Motor neuron (in vitro differentiated cells): ENCODE data around the gene WHRN. TPM values are rescaled to one million over a fixed set of nuclear protein-coding genes. Genes with fewer than 3 reads are reported as not detected.

Source experiments
- ATAC-seq, 8 experiments: fragments of 200-7000 bp; cut with Tn5 transposase; replicated peaks in 6 of 8; 2 replicates each; pipeline ENCODE4 v1.8.0; 2021; ENCODE audit warnings: mild to moderate bottlenecking in 8 of 8, moderate library complexity in 8 of 8
- H3K27ac ChIP-seq, 2 donors: fragments of 250-450 bp; sonication (Bioruptor Pico); 2 replicates each; pipeline ENCODE4 v1.9.0; 2021; ENCODE audit warnings: antibody characterized with exemption in 2 of 2, mild to moderate bottlenecking in 2 of 2, moderate library complexity in 1 of 2
- H3K4me1 ChIP-seq, 2 donors: fragments of 250-450 bp; sonication (Bioruptor Pico); replicated peaks in 1 of 2; 2 replicates each; pipeline ENCODE4 v1.6.1; 2021; ENCODE audit warnings: antibody characterized with exemption in 2 of 2, mild to moderate bottlenecking in 2 of 2, moderate library complexity in 1 of 2
- H3K4me3 ChIP-seq, 5 donors: fragments of 250-450 bp; sonication (Bioruptor Pico); 2 replicates each; pipeline ENCODE4 v1.9.0; 2021; ENCODE audit warnings: antibody characterized with exemption in 5 of 5, mild to moderate bottlenecking in 5 of 5, moderate library complexity in 4 of 5
- WGBS, 10 experiments: fragments of 450-650 bp; shearing (Covaris generic); methylation state at CpG; one replicate each; pipeline ENCODE4 v1.0.0; 2022; 5-methylcytosine and 5-hydroxymethylcytosine counted together
- in situ Hi-C, 9 experiments: fragments of 400-800 bp; cut with MboI; loops; one replicate each; pipeline ENCODE4 v1.15.0; 2021; ENCODE audit warnings: low sequenced_read_pairs in 9 of 9, low pct_unique_long_range_greater_than_20kb in 2 of 9; ENCODE audit not compliant: unreplicated experiment in 9 of 9
- total RNA-seq, 8 experiments: library from RNA; unstranded; fragments of 300-600 nt; gene quantifications; 2 replicates each; pipeline versions ENCODE4 v1.2.3 to v1.2.4, GENCODE V29; 2022

WHRN gene
- total RNA-seq, 8 experiments from 2014 or later: 4.2 to 13.5 (median 6.9) TPM

DNA sequence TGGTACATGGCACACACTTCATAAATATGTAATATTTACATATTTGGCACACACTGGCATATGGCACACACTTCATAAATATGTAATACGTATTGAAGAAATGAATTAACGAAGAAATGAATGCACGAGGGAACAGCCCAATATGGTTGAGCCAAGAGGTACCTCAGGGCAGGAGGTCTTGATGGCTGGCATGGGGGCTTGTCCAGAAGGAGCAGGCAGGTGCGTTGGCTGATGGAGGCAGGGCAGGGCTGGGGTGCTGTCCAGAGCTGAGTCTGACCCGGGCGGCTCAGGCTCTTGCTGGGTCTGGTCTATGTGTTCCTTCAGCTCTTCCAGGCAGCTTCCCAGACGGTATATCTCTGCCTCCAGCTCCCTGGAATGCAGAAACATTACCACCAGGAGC is 143.7 kb downstream of the WHRN start:
- ATAC-seq: no peak
- H3K4me3 ChIP-seq: no peak overlapping the region
- in situ Hi-C loops: no loop called here
- WGBS, 10 experiments: 88 to 100% (median 97%) methylated on average over 1 to 7 of the region's 7 CpGs; no CpG with 5 or more reads in 4 of the 10 experiments
- H3K27ac ChIP-seq: no peak overlapping the region
- no peaks in the 10 kb centered on the region for H3K4me1 ChIP-seq

DNA sequence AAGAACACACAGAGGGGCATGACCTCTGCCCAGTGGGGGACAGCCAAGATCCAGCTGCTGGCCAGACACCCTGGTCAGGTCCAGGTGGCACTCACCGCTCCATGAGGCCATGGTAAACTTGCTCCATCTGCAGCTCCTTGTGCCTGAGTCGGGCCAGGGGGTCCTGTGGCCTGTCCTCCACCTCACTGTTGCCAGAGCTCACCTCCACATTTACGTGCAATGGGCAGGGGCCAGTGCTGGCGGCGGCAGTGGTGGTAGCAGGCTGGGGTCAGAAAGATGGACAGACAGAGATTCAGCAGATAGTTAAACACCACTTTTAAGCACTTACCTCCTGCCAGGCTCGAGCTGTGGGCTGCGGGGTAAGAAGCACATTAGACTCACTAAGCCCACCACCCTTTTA is 145.5 kb downstream of the WHRN start:
- WGBS, 10 experiments: 90 to 100% (median 97%) methylated on average over 4 to 7 of the region's 7 CpGs; no CpG with 5 or more reads in 6 of the 10 experiments

DNA sequence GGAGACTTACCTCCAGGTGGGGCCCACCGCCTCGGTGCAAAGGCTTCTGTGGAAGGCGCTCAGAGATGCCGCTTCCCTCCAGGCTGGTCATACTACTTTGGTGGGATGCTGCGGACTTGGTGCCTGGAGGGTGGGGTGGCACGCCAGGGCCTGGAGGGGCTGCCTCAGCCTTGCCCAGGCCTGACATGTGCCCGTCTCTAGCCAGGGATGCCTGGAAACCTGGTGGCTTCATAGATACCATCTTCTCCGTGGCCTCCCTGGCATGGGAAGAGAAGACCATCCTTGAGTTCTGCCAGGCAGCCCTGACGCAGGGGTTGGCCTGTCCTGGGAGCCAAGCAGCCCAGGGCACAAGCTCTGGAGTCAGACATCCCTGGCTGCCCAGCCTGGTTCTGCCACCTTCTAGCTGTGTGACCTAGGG is 147.4 kb downstream of the WHRN start:
- ATAC-seq: peak in 2 of 8 experiments; percentile 9 to 14
- WGBS, 10 experiments: 80% methylated on average over 1 of the region's 9 CpGs; no CpG with 5 or more reads in 9 of the 10 experiments

More for the DNA sequence above, 145.5 kb downstream of the WHRN start:
- H3K4me1 ChIP-seq: no peaks in the 10 kb centered on the region
- ATAC-seq: no peak
- in situ Hi-C loops: no loop called here
- H3K27ac ChIP-seq: no peak overlapping the region
- H3K4me3 ChIP-seq: no peak overlapping the region

DNA sequence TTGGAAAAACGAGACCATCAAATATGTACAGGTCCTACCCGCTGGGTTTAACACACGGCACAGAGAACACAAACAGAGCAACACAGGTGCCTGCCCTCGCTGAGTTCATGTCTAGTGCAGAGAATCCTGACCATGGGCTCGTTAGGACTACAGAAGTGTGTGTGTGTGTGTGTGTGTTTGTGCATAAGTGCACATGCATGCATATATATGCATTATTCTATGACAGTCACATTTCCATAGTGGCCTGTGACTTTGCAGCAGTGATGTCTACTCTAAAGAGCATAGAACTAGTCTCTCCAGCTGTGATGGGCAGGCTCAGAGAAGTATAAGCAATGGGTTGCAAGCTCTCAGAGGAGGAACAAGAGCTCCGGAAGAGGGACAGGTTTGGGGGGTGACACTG is 147.9 kb downstream of the WHRN start:
- H3K4me3 ChIP-seq: no peak overlapping the region
- in situ Hi-C loops: no loop called here
- H3K27ac ChIP-seq: no peak overlapping the region
- H3K4me1 ChIP-seq: no peaks in the 10 kb centered on the region
- WGBS, 10 experiments: 17 to 100% (median 78%) methylated on average over 1 to 5 of the region's 6 CpGs; no CpG with 5 or more reads in 4 of the 10 experiments
- peak in 5 of 8 experiments; percentile 16 to 81 (median 65) for ATAC-seq

More for the DNA sequence above, 147.4 kb downstream of the WHRN start:
- Histone ChIP-seq H3K4me1 (no peaks in the 10 kb centered on the region), H3K27ac (no peak overlapping the region), H3K4me3 (no peak overlapping the region)
- in situ Hi-C loops: no loop called here

DNA sequence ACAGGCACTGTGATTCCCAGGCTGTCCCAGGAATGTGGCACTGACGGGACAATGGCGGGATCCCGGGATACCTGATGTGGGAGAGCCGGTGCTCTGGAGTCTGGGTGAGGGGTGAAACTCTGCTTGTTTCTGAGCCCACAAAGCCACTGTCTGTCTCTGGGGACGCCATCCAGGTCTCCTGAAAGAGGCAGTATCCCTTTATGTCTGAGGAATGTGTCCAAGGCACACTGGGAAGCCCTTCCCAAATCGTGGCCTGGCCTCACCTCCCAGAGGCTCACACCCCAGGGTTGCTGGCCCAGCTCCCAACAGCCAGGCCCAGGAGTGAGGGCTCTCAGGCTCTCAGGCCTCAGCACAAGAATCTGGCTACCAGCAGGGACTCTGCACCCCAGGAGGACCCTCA is 148.5 kb downstream of the WHRN start:
- 95 to 97% methylated on average over 2 to 4 of the region's 6 CpGs; no CpG with 5 or more reads in 8 of the 10 experiments for WGBS, 10 experiments
- no peak overlapping the region for H3K27ac ChIP-seq

DNA sequence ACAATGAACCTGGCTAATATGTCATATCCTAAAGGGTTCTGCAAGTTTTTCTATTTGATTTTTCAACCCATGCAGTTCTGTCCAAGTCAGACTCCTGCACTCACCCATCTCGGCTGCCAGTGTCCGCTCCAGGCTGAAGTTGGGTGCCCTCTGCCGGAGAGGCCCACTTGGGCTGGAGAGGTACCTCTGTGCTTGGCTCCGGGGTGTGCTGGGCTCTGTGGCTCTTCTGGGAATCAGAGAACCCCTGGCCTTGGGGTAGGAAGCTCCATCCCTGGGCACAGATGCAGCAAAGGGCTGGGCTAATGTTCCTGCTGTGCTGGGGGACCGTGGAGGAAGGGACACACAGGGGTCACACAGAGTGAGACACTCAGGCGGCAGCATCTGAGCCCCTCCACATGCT is 149.5 kb downstream of the WHRN start:
- WGBS, 10 experiments: 60 to 100% (median 80%) methylated on average over 1 to 5 of the region's 6 CpGs; no CpG with 5 or more reads in 3 of the 10 experiments
- in situ Hi-C loops: no loop called here
- no peak overlapping the region for H3K27ac ChIP-seq
- ATAC-seq: peak in 1 of 8 experiments; percentile 22
- H3K4me3 ChIP-seq: no peak overlapping the region
- no peaks in the 10 kb centered on the region for H3K4me1 ChIP-seq

More for the DNA sequence above, 148.5 kb downstream of the WHRN start:
- Histone ChIP-seq H3K4me3 (no peak overlapping the region), H3K4me1 (no peaks in the 10 kb centered on the region)
- peak in 3 of 8 experiments; percentile 54 to 87 (median 66) for ATAC-seq
- in situ Hi-C loops: no loop called here

Other genes starting within 250 kb of the WHRN start
- not detected for gene ORM1, start 182.4 kb downstream of the WHRN start, total RNA-seq
- under 1 TPM in 1 of 8 experiments, not detected in 7; 0.46 TPM for gene ORM2, start 175.6 kb downstream of the WHRN start, total RNA-seq
- 10 to 100 TPM in 4 of 8 experiments, 1 to 10 TPM in 4; 2.7 to 25.7 (median 10.8) TPM for gene AKNA, start 117.5 kb downstream of the WHRN start, total RNA-seq
- 100 to 1,000 TPM; 122 to 253 (median 198) TPM for gene ATP6V1G1, start 82.3 kb upstream of the WHRN start, total RNA-seq
- gene TMEM268, start 105.8 kb upstream of the WHRN start, total RNA-seq: 10 to 100 TPM in 4 of 8 experiments, 1 to 10 TPM in 4; 4.9 to 22.1 (median 10.4) TPM
- gene TEX53, start 152.3 kb upstream of the WHRN start, total RNA-seq: not detected
- gene TEX48, start 176.7 kb upstream of the WHRN start, total RNA-seq: not detected